DMS79 (cell line): ENCODE results near the gene SLC41A3.

Experiments
- DNase-seq: peaks from one replicate; lab custom pipeline; 2025; lab: John Stamatoyannopoulos, UW

Gene SLC41A3

GRCh38 chr3:126083913-126084767 is at the start of gene SLC41A3:
Gene SLC41A3, minus strand, starts transcription at chr3:126084124. Its CDS starts 15,905 bp downstream, at chr3:126068219.
- DNase-seq, result peak; percentile 67

GRCh38 chr3:126133606-126134005 is 49.7 kb upstream of the SLC41A3 start:
- DNase-seq, result no peak

GRCh38 chr3:126132751-126133511 is 49.0 kb upstream of the SLC41A3 start:
- no peak for DNase-seq

DNA sequence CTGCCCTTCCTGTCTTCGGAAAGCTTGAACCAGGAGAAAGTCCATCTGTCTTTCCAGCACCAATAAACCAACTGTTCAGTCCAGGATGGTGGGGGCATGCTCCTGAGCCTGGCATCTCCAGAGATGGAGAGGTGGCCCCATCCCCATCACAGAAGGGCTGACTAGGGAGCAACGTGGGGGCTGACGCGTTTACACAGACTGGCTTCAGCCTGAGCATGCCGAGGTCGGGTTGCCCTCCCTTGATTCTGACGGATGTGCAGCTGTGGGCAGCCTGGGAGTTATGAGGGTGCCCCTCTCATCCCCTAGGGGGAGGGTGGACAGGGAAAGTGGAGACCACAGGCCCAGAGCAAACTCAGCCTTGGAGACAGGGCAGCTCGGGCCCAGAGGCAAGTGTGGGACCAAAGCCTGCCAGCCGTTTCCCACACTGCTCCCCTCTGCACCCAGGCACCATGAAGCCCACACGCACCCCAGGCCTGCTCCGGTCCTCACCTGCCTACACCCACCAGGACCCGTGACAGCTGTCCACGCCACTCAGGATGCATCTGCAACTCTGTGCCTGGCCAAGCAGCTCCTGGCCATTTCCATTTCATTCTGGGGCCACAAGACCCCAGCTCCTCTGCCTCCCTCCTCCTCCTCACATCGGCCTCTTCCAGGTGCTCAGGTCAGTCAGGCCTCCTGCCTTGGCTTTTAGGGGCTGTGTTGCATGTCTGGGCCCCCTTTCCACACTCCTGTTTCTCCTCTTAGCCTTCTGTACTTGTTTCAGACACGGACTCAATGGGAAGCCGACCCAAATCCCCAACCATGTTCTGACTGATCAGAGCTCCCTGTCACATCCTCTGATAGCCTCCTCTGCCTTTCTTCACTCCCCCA is 48.2 kb upstream of the SLC41A3 start:
- no peak for DNase-seq

DNA sequence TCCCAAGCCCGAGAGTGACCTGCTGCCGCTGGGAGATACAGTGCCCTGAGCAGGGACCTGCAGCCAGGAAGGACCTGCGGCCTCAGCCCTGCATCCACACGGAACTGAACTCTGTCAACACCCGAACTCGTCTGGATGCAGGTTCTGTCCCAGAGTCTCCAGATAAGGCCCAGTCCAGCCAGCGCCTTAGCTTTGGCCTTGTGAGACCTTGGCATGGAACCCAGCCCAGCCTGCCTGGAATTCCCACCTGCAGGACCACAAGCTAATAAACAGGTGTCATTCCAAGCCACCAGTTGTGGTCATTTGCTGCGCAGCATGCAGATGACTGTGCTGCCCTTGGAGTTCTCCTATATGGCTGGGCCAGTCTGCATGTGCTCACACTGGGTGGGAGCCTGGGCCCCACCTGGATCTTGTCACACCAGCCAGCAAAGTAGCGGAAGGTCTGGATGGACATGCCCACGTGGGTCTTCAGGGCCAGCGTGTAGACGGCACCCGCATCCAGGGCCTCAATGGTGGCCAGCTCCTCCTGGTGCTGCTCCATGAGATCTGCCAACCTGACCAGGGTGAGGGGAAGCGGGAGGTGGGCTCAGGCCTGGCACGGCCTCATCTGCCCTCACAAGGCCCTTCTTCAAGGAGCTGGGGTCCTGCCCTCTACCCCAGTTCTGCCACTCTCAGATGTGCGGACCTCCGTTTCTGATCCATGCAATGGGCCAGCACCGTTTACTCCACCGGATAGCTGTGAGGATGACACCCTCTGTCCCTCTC is 47.2 kb upstream of the SLC41A3 start:
- no peak for DNase-seq

GRCh38 chr3:126130081-126130855 is 46.3 kb upstream of the SLC41A3 start:
- no peak for DNase-seq

GRCh38 chr3:126129398-126129891 is 45.5 kb upstream of the SLC41A3 start:
- DNase-seq, result no peak

DNA sequence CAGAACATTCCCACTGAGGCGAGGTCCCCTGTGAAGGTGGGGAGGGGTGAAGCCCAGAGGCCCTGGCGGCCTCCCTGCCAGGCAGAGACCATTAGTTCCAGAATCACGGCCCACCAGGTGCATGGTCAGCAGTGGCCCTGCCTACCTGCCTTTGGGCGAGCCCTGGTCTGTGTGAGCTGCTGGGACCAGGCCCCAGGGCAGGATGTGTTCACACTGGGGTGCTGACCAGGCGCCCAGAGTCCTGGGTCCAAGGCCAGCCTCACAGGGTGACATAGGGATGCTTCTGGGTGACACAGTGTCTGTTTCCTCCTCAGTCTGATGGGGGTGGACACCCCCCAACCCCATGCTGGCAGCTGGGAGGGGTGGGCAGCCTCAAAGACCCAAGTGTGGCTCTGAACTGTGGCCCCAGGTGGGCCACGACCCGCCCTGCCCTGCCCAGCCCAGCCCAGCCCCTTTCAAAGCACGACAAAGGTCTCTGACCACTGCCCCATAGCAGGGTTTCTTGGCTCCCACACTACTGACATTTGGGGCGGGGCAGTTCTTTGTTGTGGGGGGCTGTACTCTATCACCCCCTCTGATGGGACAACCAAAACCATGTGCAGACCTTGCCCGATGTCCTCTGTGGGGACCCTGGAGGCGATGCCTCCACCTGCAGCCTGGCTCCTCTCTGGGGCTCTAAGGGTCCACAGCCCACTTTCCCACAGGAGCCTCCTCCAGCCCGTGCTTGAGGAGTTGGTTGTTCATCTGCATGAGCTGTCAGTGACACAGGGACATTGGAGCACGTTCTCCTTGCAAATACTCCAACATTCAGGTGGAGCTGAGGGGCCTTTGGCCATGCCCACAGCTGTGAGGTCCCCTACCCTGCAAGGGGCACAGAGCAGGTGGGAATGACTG is 44.8 kb upstream of the SLC41A3 start:
- no peak for DNase-seq

GRCh38 chr3:126127904-126128303 is 44.0 kb upstream of the SLC41A3 start:
- no peak for DNase-seq

DNA sequence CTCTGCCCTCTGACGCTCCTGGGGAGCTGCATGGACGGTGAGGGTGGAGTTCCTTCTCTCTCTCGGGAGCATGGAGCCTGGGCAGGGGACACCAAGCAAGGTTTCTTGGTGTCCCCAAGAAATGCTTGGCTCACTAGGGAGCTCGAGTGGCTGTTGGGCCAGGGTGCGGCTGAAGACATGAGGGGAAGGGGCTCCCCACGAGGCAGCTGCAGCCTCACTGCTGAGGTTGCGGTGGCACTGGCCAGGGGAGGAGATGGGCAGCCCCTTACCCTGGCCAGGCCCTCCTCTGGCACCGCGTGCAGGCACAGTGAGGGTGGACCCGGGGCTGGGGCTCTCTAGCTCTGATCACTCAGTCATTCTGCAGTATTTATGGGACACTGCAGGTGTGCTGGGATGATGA is 43.5 kb upstream of the SLC41A3 start:
- DNase-seq, result no peak

DNA sequence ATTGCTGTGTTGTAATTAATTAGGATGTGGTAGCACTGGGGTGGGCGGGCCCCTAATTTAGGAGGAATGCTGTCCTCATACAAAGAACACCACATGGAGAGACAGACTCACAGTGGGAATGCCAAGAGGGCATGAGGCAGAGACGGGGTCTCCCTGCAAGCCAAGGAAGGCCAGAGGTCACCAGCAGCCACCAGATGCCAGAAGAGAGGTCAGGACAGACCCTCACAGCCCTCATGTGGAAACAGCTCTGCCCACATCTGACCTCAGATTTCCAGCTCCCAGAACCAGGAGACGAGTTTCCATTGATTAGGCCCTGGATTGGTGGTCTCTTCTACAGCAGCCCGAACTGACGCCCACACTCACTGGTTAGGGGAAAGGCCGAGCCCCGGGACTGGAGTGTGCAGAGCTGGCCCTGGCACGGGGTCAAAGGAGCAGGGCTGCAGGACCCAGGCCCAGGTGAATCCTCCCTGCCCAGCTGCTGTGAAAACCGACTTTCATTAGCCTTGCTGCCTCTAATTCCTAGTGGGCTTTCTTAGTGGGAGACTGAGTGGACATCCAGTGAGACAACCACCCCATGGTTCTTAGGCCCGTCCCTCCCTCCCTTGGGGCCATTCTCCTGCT is 43.0 kb upstream of the SLC41A3 start:
- DNase-seq, result no peak

DNA sequence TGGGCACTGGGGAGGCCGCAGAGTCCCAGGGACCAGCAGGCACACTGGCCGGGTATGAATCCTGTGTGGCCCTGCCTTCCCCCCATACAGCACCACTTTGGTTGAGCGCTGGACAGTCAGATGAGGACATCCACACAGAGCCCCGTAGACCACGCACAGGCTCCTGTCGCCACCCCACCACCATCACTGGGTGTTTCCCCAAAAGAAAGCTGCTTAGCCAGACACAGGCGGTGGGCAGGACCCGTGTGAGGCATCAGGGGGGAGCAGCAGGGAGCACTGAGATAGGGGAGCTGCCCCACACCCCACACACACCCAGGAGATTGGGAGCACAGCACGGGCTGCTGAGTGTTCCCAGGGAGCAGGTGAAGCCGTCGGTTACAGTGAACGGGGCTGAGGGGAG is 42.4 kb upstream of the SLC41A3 start:
- DNase-seq, result no peak

- DNase-seq, result no peak
Measured at GRCh38 chr3:126125781-126126251, 41.9 kb upstream of the SLC41A3 start.

DNA sequence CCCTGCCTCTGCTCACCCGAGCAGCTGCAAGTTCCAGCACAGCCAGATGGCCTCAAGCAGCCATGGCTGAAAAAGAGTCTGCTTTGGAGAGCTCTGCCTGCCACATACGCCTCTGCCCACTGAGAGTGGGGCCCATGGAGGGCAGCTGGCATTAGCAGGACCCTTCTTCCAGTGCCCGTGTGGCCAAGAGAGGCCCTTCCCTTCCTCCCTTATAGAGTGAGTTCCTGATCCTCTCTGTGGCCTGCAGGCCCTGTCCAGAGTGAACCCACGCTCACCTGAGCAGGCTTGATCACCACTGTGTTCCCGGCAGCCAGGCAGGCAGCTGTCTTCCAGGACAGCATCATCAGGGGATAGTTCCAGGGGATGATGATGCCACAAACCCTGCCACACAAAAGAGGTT is 41.4 kb upstream of the SLC41A3 start:
- DNase-seq, result no peak

DNA sequence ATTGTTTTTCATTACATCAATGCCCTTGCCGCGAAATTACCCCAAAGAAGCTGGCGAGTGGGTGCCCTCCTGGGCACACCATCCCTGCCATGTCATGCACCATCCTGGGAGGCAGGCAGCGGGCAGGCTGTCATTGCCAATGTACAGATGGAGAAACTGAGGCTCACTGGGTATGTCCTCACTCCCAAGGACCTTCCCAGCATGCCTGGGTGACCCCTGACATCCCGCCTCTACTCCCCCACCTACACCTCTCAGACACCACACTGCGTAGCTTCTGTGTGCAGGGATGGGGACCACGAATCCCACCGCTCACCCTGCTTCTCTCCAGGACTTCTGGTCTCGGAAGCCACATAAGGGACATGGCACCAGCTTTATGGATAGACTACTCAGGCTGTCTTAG is 41.0 kb upstream of the SLC41A3 start:
- DNase-seq, result no peak

DNA sequence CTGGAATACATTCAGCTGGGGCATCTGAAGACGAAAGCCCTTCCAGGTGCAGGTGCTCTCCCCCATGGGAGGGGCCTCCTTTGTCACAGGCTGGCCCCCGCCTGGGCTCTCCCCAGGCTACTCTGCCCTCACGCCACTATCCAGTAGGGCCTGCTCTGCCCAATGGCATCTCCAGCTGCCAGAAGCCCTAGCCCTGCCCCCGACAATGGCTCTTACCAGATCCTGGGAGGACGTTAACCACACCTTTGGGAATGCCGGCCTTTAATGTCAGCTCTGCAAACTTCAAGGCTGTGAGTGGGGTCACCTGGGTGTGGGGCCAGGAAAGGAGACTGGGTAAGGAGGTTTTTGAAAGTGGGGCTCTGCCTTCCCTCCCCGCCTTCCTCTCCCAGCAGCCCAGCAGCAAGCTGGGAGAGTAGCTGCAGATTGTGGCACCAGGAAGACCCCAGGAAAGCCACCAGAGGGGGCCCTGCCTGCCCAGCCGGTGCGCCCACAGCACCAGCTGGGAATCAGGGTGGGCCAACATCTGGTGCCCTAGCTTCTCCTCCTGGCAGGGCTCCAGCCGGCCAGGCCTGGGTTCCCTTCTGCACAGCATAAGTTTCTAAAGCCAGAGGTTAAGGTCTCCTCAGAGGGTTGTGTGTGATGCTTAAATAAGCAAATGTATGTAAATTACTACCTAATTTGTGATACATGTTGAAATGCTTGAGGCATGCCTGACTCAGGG is 40.4 kb upstream of the SLC41A3 start:
- DNase-seq, result no peak

DNA sequence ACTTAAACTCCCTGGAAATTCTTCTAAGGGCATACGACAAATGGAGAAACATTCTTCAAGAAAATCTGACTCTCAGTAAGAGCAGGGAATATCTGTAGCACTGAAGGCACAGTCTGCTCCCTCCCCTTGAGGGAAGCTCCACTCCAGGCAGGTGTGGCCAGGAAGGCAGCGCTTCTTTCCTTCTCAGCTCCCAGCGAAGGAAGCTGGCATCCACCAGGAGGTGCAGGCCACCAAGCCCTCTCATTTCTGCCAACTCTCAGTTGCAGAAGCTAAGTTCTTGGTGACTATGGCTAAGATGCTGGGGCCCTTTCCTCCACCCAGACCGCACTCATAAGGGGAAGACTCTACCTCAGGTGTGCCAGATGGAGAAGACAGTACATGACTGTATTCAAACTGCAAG is 37.7 kb upstream of the SLC41A3 start:
- DNase-seq, result no peak

GRCh38 chr3:126121074-126121473 is 37.1 kb upstream of the SLC41A3 start:
- no peak for DNase-seq
